Measurements from ENCODE around the gene WDR4. TPM values are rescaled to one million over a fixed set of nuclear protein-coding genes. Genes with fewer than 3 reads are reported as not detected.
"Not testable (repeated sequence)": the region's sequence is repeated elsewhere in the genome, so short reads cannot be mapped to it uniquely, and the experiment has no call there.

Gene WDR4
- total RNA-seq, 1 experiment from 2014 or later: 35.3 TPM

DNA sequence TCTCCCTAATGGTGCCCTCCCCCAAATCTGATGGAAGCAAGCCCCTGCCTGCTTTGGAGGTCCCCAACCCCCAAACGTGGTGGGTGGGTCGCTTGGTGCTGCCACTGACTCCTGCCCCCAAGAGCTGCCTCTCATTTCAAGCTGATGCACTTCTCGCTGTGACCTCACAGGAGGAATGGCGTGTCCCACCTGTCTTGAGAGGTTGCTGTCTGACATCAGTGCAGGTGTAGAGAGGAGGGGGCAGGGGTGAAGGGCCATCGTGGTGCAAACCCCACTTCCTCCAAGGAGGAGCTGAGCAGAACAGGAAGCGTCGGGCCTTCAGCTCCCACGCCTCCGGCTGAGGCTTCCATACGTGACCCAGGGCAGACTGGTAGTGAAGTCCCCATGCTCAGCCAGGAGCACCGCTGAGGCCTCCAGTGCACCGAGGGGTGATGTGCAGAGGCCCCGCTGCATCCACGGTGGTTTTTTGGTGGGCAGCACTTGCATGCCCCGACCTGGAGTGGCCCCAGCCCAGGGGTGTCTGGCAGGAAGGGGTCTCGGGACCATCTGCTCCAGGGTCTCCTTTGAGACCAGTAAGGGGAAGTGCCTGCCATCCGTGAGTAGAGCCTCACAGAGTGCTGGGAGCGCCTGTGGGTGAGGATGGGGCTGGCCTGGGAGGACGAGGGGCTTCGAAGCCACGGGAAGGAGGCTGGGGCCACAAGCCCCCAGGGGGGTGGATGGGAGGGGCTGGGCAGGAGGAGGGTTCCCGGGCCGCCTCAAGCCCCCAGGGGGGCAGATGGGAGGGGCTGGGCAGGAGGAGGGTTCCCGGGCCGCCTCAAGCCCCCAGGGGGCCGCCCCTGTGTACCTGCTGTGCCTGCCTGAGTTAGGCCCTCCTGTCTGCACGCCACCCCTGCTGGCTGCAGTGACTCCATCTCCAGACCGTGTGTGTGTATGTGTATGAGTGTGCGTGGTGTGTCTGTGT, 39.8 kb downstream of the WDR4 start:
- no peak overlapping the region for H3K27ac ChIP-seq (ENCODE audit: low read length)
- no peaks in the 10 kb centered on the region for H3K27me3 ChIP-seq (ENCODE audit: low read length)
- peaks cover 13% of the 10 kb centered on the region; the same call in 1 of the 2 replicates for H3K79me2 ChIP-seq (ENCODE audit: low read length)
- TF ChIP-seq EZH2phosphoT487 (IDR thresholded peaks at IDR 0.05; ENCODE audit: borderline replicate concordance, low read length) (no peak), CTCF (conservative IDR thresholded peaks at IDR 0.05; ENCODE audit: low read depth, low read length) (no peak), EZH2 (IDR thresholded peaks at IDR 0.05; ENCODE audit: low read length, unreplicated experiment) (no peak)
- ATAC-seq (no peak), DNase-seq (no peak)
- H3K36me3 ChIP-seq (ENCODE audit: low read depth, low read length): peaks cover 40% of the 10 kb centered on the region
- H3F3A ChIP-seq (ENCODE audit: low read length, unreplicated experiment): peaks cover 4% of the 10 kb centered on the region
- H3K4me2 ChIP-seq (ENCODE audit: low read length): no peak overlapping the region
- intact Hi-C loops (cut with micrococcal nuclease): no loop called here
- no peak overlapping the region for H3K4me3 ChIP-seq (ENCODE audit: low read length)
- H3K9me2 ChIP-seq (replicated peaks; ENCODE audit: low read length): no peaks in the 10 kb centered on the region
- ChIA-PET POLR2A (ENCODE audit: unreplicated experiment) (no interaction called here), CTCF (no interaction called here)
- no peaks in the 10 kb centered on the region for H3K4me1 ChIP-seq (ENCODE audit: insufficient read depth, low read length)
- H3K9ac ChIP-seq (ENCODE audit: low read length): no peak overlapping the region
- no TSS peak for BruUV-seq (replicated peaks)
- H4K20me1 ChIP-seq (ENCODE audit: low read length): peaks cover 11% of the 10 kb centered on the region
- no peak overlapping the region for H2AFZ ChIP-seq (ENCODE audit: low read length)
- no peaks in the 10 kb centered on the region for H3K9me3 ChIP-seq (ENCODE audit: low read length)

- H3F3A ChIP-seq (ENCODE audit: low read length, unreplicated experiment); H3K9ac ChIP-seq (ENCODE audit: low read length); H3K4me3 ChIP-seq (ENCODE audit: low read length); H3K4me1 ChIP-seq (ENCODE audit: insufficient read depth, low read length); H3K9me3 ChIP-seq (ENCODE audit: low read length); H3K9me2 ChIP-seq (replicated peaks; ENCODE audit: low read length); H3K79me2 ChIP-seq (ENCODE audit: low read length); H3K4me2 ChIP-seq (ENCODE audit: low read length); intact Hi-C loops (cut with micrococcal nuclease); H3K27me3 ChIP-seq (ENCODE audit: low read length); CTCF ChIA-PET; POLR2A ChIA-PET (ENCODE audit: unreplicated experiment); H3K27ac ChIP-seq (ENCODE audit: low read length); BruUV-seq (replicated peaks); H2AFZ ChIP-seq (ENCODE audit: low read length); DNase-seq; ATAC-seq; H4K20me1 ChIP-seq (ENCODE audit: low read length): not testable (repeated sequence)
- peaks cover 34% of the 10 kb centered on the region for H3K36me3 ChIP-seq (ENCODE audit: low read depth, low read length)
Measured at GRCh38 chr21:42838212-42838690, 41.1 kb downstream of the WDR4 start.

GRCh38 chr21:42837421-42838211, 41.7 kb downstream of the WDR4 start:
- ChIA-PET CTCF (no interaction called here), POLR2A (ENCODE audit: unreplicated experiment) (no interaction called here)
- no peak for DNase-seq
- Histone ChIP-seq H4K20me1 (ENCODE audit: low read length) (no peaks in the 10 kb centered on the region), H3K27ac (ENCODE audit: low read length) (no peak overlapping the region), H3K4me3 (ENCODE audit: low read length) (no peak overlapping the region), H3K9me2 (replicated peaks; ENCODE audit: low read length) (no peaks in the 10 kb centered on the region), H3K36me3 (ENCODE audit: low read depth, low read length) (peaks cover 28% of the 10 kb centered on the region), H3F3A (ENCODE audit: low read length, unreplicated experiment) (peaks cover 4% of the 10 kb centered on the region), H3K4me2 (ENCODE audit: low read length) (no peak overlapping the region), H2AFZ (ENCODE audit: low read length) (no peak overlapping the region), H3K27me3 (ENCODE audit: low read length) (no peaks in the 10 kb centered on the region), H3K4me1 (ENCODE audit: insufficient read depth, low read length) (no peaks in the 10 kb centered on the region), H3K9me3 (ENCODE audit: low read length) (no peaks in the 10 kb centered on the region), H3K9ac (ENCODE audit: low read length) (no peak overlapping the region), H3K79me2 (ENCODE audit: low read length) (no peaks in the 10 kb centered on the region)
- intact Hi-C loops (cut with micrococcal nuclease): no loop called here
- no peak for ATAC-seq
- BruUV-seq (replicated peaks): no TSS peak
- TF ChIP-seq CTCF (conservative IDR thresholded peaks at IDR 0.05; ENCODE audit: low read depth, low read length) (no peak), EZH2phosphoT487 (IDR thresholded peaks at IDR 0.05; ENCODE audit: borderline replicate concordance, low read length) (no peak), EZH2 (IDR thresholded peaks at IDR 0.05; ENCODE audit: low read length, unreplicated experiment) (no peak)

Measured in PC-3 (cell line).